ENCODE measurements around the gene ATXN1. TPM values are rescaled to one million over a fixed set of nuclear protein-coding genes. Genes with fewer than 3 reads are reported as not detected.

The ATXN1 gene
- total RNA-seq, 1 experiment from 2014 or later: 19.7 TPM

- Mint-ChIP-seq H3K4me3 (ENCODE audit: low read depth, unreplicated experiment) (no peak overlapping the region), H3K27ac (ENCODE audit: unreplicated experiment) (peak overlapping the region; percentile 43), H3K4me1 (ENCODE audit: low read depth, unreplicated experiment) (peaks cover 20% of the 10 kb centered on the region), H3K9me3 (ENCODE audit: low read depth, unreplicated experiment) (no peaks in the 10 kb centered on the region), H3K36me3 (ENCODE audit: insufficient read depth, unreplicated experiment) (no peaks in the 10 kb centered on the region), H3K27me3 (ENCODE audit: unreplicated experiment) (no peaks in the 10 kb centered on the region)
- TF ChIP-seq CTCF (IDR thresholded peaks at IDR 0.05; ENCODE audit: unreplicated experiment): no peak
- peak; percentile 36 for DNase-seq
- no TSS peak for BruUV-seq (replicated peaks)
- CTCF ChIA-PET: interaction anchor here (0.7 kb wide), 1 partner anchor 44 kb away, joined by 3 read pairs; no protein-coding TSS in a partner anchor
- intact Hi-C loops (cut with micrococcal nuclease; ENCODE audit: unreplicated experiment): no loop called here
Observed at GRCh38 chr6:16669227-16669626, 92.0 kb downstream of the ATXN1 start.

GRCh38 chr6:16667509-16667908, 93.8 kb downstream of the ATXN1 start:
- BruUV-seq (replicated peaks): no TSS peak
- peaks cover 20% of the 10 kb centered on the region for H3K4me1 Mint-ChIP-seq (ENCODE audit: low read depth, unreplicated experiment)
- no peak overlapping the region for H3K27ac Mint-ChIP-seq (ENCODE audit: unreplicated experiment)
- TF ChIP-seq CTCF (IDR thresholded peaks at IDR 0.05; ENCODE audit: unreplicated experiment): no peak
- no peaks in the 10 kb centered on the region for H3K27me3 Mint-ChIP-seq (ENCODE audit: unreplicated experiment)
- no peak for DNase-seq
- no peak overlapping the region for H3K4me3 Mint-ChIP-seq (ENCODE audit: low read depth, unreplicated experiment)
- H3K9me3 Mint-ChIP-seq (ENCODE audit: low read depth, unreplicated experiment): no peaks in the 10 kb centered on the region
- intact Hi-C loops (cut with micrococcal nuclease; ENCODE audit: unreplicated experiment): no loop called here
- CTCF ChIA-PET: no interaction called here
- H3K36me3 Mint-ChIP-seq (ENCODE audit: insufficient read depth, unreplicated experiment): no peaks in the 10 kb centered on the region

- Mint-ChIP-seq H3K27ac (ENCODE audit: unreplicated experiment) (no peak overlapping the region), H3K4me3 (ENCODE audit: low read depth, unreplicated experiment) (no peak overlapping the region), H3K9me3 (ENCODE audit: low read depth, unreplicated experiment) (no peaks in the 10 kb centered on the region), H3K4me1 (ENCODE audit: low read depth, unreplicated experiment) (peaks cover 20% of the 10 kb centered on the region), H3K27me3 (ENCODE audit: unreplicated experiment) (no peaks in the 10 kb centered on the region), H3K36me3 (ENCODE audit: insufficient read depth, unreplicated experiment) (no peaks in the 10 kb centered on the region)
- TF ChIP-seq CTCF (IDR thresholded peaks at IDR 0.05; ENCODE audit: unreplicated experiment): no peak
- CTCF ChIA-PET: no interaction called here
- intact Hi-C loops (cut with micrococcal nuclease; ENCODE audit: unreplicated experiment): no loop called here
- DNase-seq: no peak
- no TSS peak for BruUV-seq (replicated peaks)
Observed at GRCh38 chr6:16665992-16666391, 95.3 kb downstream of the ATXN1 start.

- Mint-ChIP-seq H3K9me3 (ENCODE audit: low read depth, unreplicated experiment) (no peaks in the 10 kb centered on the region), H3K27me3 (ENCODE audit: unreplicated experiment) (no peaks in the 10 kb centered on the region), H3K4me3 (ENCODE audit: low read depth, unreplicated experiment) (no peak overlapping the region), H3K27ac (ENCODE audit: unreplicated experiment) (no peak overlapping the region), H3K4me1 (ENCODE audit: low read depth, unreplicated experiment) (peaks cover 16% of the 10 kb centered on the region), H3K36me3 (ENCODE audit: insufficient read depth, unreplicated experiment) (no peaks in the 10 kb centered on the region)
- CTCF ChIA-PET: no interaction called here
- BruUV-seq (replicated peaks): no TSS peak
- intact Hi-C loops (cut with micrococcal nuclease; ENCODE audit: unreplicated experiment): no loop called here
- DNase-seq: no peak
- no peak for TF ChIP-seq CTCF (IDR thresholded peaks at IDR 0.05; ENCODE audit: unreplicated experiment)
Observed at GRCh38 chr6:16665182-16665581, 96.1 kb downstream of the ATXN1 start.

Measured in Calu3 (cell line).